H54 (cell line): ENCODE results near the gene NHLRC4.

Experiments used
- DNase-seq: peaks from one replicate; pipeline ENCODE4 v3.0.0; 2011; ENCODE audit warnings: low spot score, mixed read lengths; ENCODE audit not compliant: insufficient read length
- FAIRE-seq: peaks from 3 replicates; lab custom pipeline; 2011; peaks lifted over from hg19 to GRCh38; lab: Jason Lieb, UNC
- POLR2A ChIP-seq: IDR thresholded peaks from 2 replicates; pipeline ENCODE4 v1.6.1; 2011; ENCODE audit warnings: low read depth, mild to moderate bottlenecking, low read length

The NHLRC4 gene

GRCh38 chr16:526181-527014 lies 40.4 kb upstream of the NHLRC4 start:
- TF ChIP-seq POLR2A, result no peak
- FAIRE-seq (no peak), DNase-seq (no peak)

GRCh38 chr16:527015-527903 lies 39.5 kb upstream of the NHLRC4 start, which contains the start of gene CAPN15:
TSS of gene CAPN15 (plus strand) at chr16:527712. CDS start at chr16:546839, 19,127 bp downstream.
- FAIRE-seq (no peak), DNase-seq (peak; percentile 67)
- peak; percentile 66 for TF ChIP-seq POLR2A

GRCh38 chr16:528111-529011 lies 38.4 kb upstream of the NHLRC4 start:
- peak; percentile 54 for TF ChIP-seq POLR2A
- FAIRE-seq (no peak), DNase-seq (peak; percentile 80)

GRCh38 chr16:529012-529575 lies 37.7 kb upstream of the NHLRC4 start:
- DNase-seq (no peak), FAIRE-seq (no peak)
- no peak; the same call in 1 of the 2 replicates for TF ChIP-seq POLR2A

GRCh38 chr16:530111-530817 lies 36.5 kb upstream of the NHLRC4 start:
- TF ChIP-seq POLR2A, result no peak
- FAIRE-seq (no peak), DNase-seq (no peak)

- TF ChIP-seq POLR2A, result no peak
- DNase-seq (no peak), FAIRE-seq (no peak)
These were observed 35.2 kb upstream of the NHLRC4 start for GRCh38 chr16:531494-532125.

GRCh38 chr16:533391-534123 lies 33.2 kb upstream of the NHLRC4 start:
- FAIRE-seq, result no peak
- TF ChIP-seq POLR2A, result no peak
- DNase-seq, result no peak

GRCh38 chr16:534135-534534 lies 32.7 kb upstream of the NHLRC4 start:
- no peak for DNase-seq
- no peak for TF ChIP-seq POLR2A
- FAIRE-seq, result no peak

- no peak for DNase-seq
- no peak for FAIRE-seq
- no peak for TF ChIP-seq POLR2A
These were observed 31.9 kb upstream of the NHLRC4 start for GRCh38 chr16:534856-535445.

GRCh38 chr16:535446-536405 lies 31.1 kb upstream of the NHLRC4 start:
- TF ChIP-seq POLR2A, result no peak
- DNase-seq (peak; percentile 99), FAIRE-seq (peak; percentile 80)
